ENCODE data around the gene CDC42BPA. TPM values are rescaled to one million over a fixed set of nuclear protein-coding genes. Genes with fewer than 3 reads are reported as not detected.
A peak's percentile ranks its signal among the peaks of the same experiment; 100 is the strongest.

The CDC42BPA gene
- total and polyA plus RNA-seq, 9 of the 15 experiments (the other 6 are each of a cell fraction or from before 2014, with no cell fraction given), result 8.0 to 77.5 (median 52.1) TPM

DNA sequence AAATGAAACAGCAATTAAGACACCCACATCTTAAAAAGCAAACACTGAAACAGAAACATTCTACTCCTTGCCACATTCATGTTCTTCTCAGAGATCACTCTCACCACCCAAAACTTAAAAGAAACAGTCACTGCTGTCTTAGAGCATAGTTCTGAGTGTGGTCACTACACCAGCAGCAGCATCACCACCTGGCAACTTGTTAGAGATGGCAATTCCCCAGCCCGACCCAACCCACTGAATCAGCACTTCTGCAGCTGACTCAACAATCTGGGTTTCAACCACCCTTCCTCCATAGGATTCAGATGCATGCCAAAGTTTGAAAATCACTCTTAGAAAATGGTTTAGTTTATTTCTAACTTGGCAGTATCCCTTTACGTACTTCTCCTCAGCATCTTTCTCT lies 126.1 kb downstream of the CDC42BPA start (continued):
- TF ChIP-seq, protein P1, sequence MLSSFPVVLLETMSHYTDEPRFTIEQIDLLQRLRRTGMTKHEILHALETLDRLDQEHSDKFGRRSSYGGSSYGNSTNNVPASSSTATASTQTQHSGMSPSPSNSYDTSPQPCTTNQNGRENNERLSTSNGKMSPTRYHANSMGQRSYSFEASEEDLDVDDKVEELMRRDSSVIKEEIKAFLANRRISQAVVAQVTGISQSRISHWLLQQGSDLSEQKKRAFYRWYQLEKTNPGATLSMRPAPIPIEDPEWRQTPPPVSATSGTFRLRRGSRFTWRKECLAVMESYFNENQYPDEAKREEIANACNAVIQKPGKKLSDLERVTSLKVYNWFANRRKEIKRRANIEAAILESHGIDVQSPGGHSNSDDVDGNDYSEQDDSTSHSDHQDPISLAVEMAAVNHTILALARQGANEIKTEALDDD (IDR thresholded peaks at IDR 0.05), result peak; percentile 44; the same call in 1 of the 2 replicates
- no peak for TF ChIP-seq FOXK1 (CRISPR knock-in tag; IDR thresholded peaks at IDR 0.05; ENCODE audit: borderline replicate concordance)
- TF ChIP-seq ZNF316 (IDR thresholded peaks at IDR 0.05), result peak; percentile 98
- no peak for TF ChIP-seq RFX7 (CRISPR knock-in tag; IDR thresholded peaks at IDR 0.05)
- 0 out of 2 replicates have a peak, but pooled peaks have one; percentile 9 for TF ChIP-seq SMARCA4 (IDR thresholded peaks at IDR 0.05)
- TF ChIP-seq NFE2 (IDR thresholded peaks at IDR 0.05; ENCODE audit: low read depth), result peak; percentile 67; the same call in 1 of the 2 replicates
- no peak for TF ChIP-seq NR2C1 (IDR thresholded peaks at IDR 0.05)
- TF ChIP-seq NR2C1 (tag; IDR thresholded peaks at IDR 0.05), result no peak
- TF ChIP-seq ZNF584 (CRISPR knock-in tag; IDR thresholded peaks at IDR 0.05; ENCODE audit: low read depth), result no peak
- no peak for TF ChIP-seq POU5F1 (IDR thresholded peaks at IDR 0.05; ENCODE audit: borderline replicate concordance, low read depth, low read length, partially characterized antibody)
- TF ChIP-seq HNRNPH1 (optimal IDR thresholded peaks at IDR 0.05; ENCODE audit: low read depth, low read length), result no peak
- TF ChIP-seq ZNF668 (CRISPR knock-in tag; IDR thresholded peaks at IDR 0.05), result no peak
- no peak for TF ChIP-seq CC2D1A (IDR thresholded peaks at IDR 0.05)
- TF ChIP-seq ZNF197 (CRISPR knock-in tag; IDR thresholded peaks at IDR 0.05; ENCODE audit: low read depth), result no peak
- TF ChIP-seq, protein P2, sequence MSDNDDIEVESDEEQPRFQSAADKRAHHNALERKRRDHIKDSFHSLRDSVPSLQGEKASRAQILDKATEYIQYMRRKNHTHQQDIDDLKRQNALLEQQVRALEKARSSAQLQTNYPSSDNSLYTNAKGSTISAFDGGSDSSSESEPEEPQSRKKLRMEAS (CRISPR knock-in tag; IDR thresholded peaks at IDR 0.05), result no peak
- no peak for TF ChIP-seq SMARCB1 (IDR thresholded peaks at IDR 0.05; ENCODE audit: insufficient read length, low read depth)
- TF ChIP-seq MAFK (IDR thresholded peaks at IDR 0.05; ENCODE audit: low read length), result peak; percentile 89
- TF ChIP-seq, protein P3, sequence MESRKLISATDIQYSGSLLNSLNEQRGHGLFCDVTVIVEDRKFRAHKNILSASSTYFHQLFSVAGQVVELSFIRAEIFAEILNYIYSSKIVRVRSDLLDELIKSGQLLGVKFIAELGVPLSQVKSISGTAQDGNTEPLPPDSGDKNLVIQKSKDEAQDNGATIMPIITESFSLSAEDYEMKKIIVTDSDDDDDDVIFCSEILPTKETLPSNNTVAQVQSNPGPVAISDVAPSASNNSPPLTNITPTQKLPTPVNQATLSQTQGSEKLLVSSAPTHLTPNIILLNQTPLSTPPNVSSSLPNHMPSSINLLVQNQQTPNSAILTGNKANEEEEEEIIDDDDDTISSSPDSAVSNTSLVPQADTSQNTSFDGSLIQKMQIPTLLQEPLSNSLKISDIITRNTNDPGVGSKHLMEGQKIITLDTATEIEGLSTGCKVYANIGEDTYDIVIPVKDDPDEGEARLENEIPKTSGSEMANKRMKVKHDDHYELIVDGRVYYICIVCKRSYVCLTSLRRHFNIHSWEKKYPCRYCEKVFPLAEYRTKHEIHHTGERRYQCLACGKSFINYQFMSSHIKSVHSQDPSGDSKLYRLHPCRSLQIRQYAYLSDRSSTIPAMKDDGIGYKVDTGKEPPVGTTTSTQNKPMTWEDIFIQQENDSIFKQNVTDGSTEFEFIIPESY (CRISPR knock-in tag; IDR thresholded peaks at IDR 0.05), result no peak
- TF ChIP-seq, protein P4, sequence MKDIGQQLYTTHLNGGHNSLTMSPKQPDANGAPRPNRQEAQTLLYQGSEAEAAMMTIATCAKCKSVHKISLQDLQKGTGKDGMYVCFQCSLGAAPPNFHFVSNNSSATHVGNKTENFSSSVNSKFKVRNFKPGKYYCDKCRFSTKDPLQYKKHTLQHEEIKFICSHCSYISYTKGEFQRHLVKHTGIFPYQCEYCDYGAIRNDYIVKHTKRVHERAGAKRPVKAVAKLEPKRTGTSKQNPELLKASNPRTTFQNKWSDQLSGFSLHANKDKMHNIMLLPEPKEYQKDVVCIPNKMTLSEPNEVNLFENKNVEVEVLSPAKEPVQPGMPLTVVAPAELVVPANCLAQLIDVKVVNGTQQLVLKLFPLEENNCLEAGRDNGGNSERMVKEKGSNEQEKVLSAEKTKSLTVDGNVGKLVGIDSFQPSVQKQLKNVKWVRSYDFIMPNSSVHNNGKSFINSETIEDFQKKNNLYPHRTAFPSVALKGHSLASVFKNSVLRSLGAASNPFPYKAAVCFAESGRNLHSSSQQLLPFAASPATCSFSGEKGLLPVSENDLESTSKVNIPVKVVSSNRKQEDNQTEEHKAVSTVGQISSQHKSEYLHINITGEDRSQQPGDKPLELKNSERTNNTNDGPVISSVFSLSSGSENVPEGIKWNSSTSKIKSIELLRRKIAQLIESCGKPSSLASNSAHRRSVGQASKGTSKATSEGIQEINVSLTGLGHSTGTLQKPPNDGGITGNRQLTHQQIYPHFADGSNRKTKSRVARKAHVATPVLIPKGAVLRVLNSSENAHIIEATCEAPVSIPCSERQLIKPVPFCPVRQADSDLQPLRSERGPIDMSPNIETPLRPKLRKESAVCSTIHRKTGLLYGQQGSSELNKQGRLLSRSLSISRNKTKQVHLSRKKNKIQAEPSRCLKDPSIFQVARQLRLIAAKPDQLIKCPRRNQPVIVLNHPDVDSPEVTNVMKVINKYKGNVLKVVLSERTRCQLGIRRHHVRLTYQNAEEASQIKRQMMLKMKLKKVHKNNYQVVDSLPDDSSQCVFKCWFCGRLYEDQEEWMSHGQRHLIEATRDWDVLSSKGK (CRISPR knock-in tag; IDR thresholded peaks at IDR 0.05), result no peak
- no peak for TF ChIP-seq XRCC4 (IDR thresholded peaks at IDR 0.05; ENCODE audit: extremely low read depth, insufficient read depth, insufficient read length)
- TF ChIP-seq ZEB2 (IDR thresholded peaks at IDR 0.05), result no peak
- peak; percentile 94 for TF ChIP-seq MAFG (tag; conservative IDR thresholded peaks at IDR 0.05)
- no peak for TF ChIP-seq PHF20 (IDR thresholded peaks at IDR 0.05; ENCODE audit: partially characterized antibody)
- TF ChIP-seq, protein P5, sequence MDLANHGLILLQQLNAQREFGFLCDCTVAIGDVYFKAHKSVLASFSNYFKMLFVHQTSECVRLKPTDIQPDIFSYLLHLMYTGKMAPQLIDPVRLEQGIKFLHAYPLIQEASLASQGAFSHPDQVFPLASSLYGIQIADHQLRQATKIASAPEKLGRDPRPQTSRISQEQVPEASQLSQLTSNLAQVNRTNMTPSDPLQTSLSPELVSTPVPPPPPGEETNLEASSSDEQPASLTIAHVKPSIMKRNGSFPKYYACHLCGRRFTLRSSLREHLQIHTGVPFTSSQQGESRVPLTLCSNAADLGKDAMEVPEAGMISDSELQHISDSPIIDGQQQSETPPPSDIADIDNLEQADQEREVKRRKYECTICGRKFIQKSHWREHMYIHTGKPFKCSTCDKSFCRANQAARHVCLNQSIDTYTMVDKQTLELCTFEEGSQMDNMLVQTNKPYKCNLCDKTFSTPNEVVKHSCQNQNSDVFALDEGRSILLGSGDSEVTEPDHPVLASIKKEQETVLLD (IDR thresholded peaks at IDR 0.05), result no peak
